Measurements from ENCODE around the gene MNT.
"Not testable (repeated sequence)": the region's sequence is repeated elsewhere in the genome, so short reads cannot be mapped to it uniquely, and the experiment has no call there.

MNT gene

GRCh38 chr17:2400877-2401425 is at the start of gene MNT:
Gene MNT, minus strand, starts transcription at chr17:2401060. Its CDS starts 348 bp downstream, at chr17:2400712.
- Histone ChIP-seq H3K4me3 (ENCODE audit: low read length) (peak within 1 kb of the TSS; percentile 87), H3K27me3 (ENCODE audit: control insufficient read depth, insufficient read depth, low read length) (no peaks in the 10 kb centered on the region), H3K9me3 (ENCODE audit: control insufficient read depth, low read depth, low read length) (no peaks in the 10 kb centered on the region), H3K27ac (ENCODE audit: low read length) (peak within 1 kb of the TSS; percentile 89), H3K9ac (ENCODE audit: low read length) (peak within 1 kb of the TSS; percentile 98), H3K36me3 (ENCODE audit: control insufficient read depth, low read depth, low read length) (no peaks in the 10 kb centered on the region), H3K4me1 (ENCODE audit: control insufficient read depth, low read depth, low read length) (peaks cover 24% of the 10 kb centered on the region)

GRCh38 chr17:2450016-2450650 is 49.3 kb upstream of the MNT start:
- Histone ChIP-seq H3K9me3 (ENCODE audit: control insufficient read depth, low read depth, low read length) (no peaks in the 10 kb centered on the region), H3K27me3 (ENCODE audit: control insufficient read depth, insufficient read depth, low read length) (no peaks in the 10 kb centered on the region), H3K36me3 (ENCODE audit: control insufficient read depth, low read depth, low read length) (no peaks in the 10 kb centered on the region), H3K4me1 (ENCODE audit: control insufficient read depth, low read depth, low read length) (no peaks in the 10 kb centered on the region), H3K27ac (ENCODE audit: low read length) (no peak overlapping the region), H3K4me3 (ENCODE audit: low read length) (no peak overlapping the region), H3K9ac (ENCODE audit: low read length) (no peak overlapping the region)

DNA sequence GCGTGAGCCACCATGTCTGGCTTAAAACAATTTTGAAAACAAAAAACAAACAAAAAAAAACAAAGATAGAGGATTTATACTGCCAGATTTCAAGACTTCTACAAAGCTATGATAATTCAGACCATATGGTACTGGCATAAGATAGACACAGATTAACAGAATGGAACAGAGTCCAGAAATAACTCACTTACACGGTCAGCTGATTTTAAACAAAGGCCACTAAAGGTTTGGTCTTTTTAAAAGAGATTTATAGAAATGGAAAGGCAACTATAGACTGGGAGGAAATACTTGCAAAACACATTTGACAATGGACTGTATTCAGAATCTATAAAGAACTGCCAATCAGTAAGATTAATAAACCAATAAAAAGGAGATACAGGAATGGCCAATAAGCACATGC is 48.6 kb upstream of the MNT start:
- Histone ChIP-seq H3K36me3 (ENCODE audit: control insufficient read depth, low read depth, low read length) (no peaks in the 10 kb centered on the region), H3K27ac (ENCODE audit: low read length) (no peak overlapping the region), H3K9ac (ENCODE audit: low read length) (no peak overlapping the region), H3K4me1 (ENCODE audit: control insufficient read depth, low read depth, low read length) (no peaks in the 10 kb centered on the region), H3K4me3 (ENCODE audit: low read length) (no peak overlapping the region), H3K27me3 (ENCODE audit: control insufficient read depth, insufficient read depth, low read length) (no peaks in the 10 kb centered on the region), H3K9me3 (ENCODE audit: control insufficient read depth, low read depth, low read length) (no peaks in the 10 kb centered on the region)

DNA sequence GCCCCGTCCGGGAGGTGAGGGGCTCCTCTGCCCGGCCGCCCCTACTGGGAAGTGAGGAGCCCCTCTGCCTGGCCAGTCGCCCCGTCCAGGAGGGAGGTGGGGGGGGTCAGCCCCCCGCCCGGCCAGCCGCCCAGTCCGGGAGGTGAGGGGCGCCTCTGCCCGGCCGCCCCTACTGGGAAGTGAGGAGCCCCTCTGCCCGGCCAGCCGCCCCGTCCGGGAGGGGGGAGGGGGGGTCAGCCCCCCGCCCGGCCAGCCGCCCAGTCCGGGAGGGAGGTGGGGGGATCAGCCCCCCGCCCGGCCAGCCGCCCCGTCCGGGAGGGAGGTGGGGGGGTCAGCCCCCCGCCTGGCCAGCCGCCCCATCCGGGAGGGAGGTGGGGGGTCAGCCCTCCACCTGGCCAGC is 46.6 kb upstream of the MNT start:
- not testable (repeated sequence) for H3K36me3 ChIP-seq (ENCODE audit: control insufficient read depth, low read depth, low read length); H3K9ac ChIP-seq (ENCODE audit: low read length); H3K27me3 ChIP-seq (ENCODE audit: control insufficient read depth, insufficient read depth, low read length); H3K4me3 ChIP-seq (ENCODE audit: low read length); H3K9me3 ChIP-seq (ENCODE audit: control insufficient read depth, low read depth, low read length); H3K27ac ChIP-seq (ENCODE audit: low read length); H3K4me1 ChIP-seq (ENCODE audit: control insufficient read depth, low read depth, low read length)

- H3K36me3 ChIP-seq (ENCODE audit: control insufficient read depth, low read depth, low read length) = peaks cover 7% of the 10 kb centered on the region
- no peaks in the 10 kb centered on the region for H3K9me3 ChIP-seq (ENCODE audit: control insufficient read depth, low read depth, low read length)
- no peaks in the 10 kb centered on the region for H3K4me1 ChIP-seq (ENCODE audit: control insufficient read depth, low read depth, low read length)
- no peak overlapping the region for H3K27ac ChIP-seq (ENCODE audit: low read length)
- H3K9ac ChIP-seq (ENCODE audit: low read length) = no peak overlapping the region
- no peak overlapping the region for H3K4me3 ChIP-seq (ENCODE audit: low read length)
- no peaks in the 10 kb centered on the region for H3K27me3 ChIP-seq (ENCODE audit: control insufficient read depth, insufficient read depth, low read length)
Measured at GRCh38 chr17:2445638-2446037, 44.8 kb upstream of the MNT start.

- H3K27ac ChIP-seq (ENCODE audit: low read length) = no peak overlapping the region
- no peaks in the 10 kb centered on the region for H3K4me1 ChIP-seq (ENCODE audit: control insufficient read depth, low read depth, low read length)
- no peak overlapping the region for H3K4me3 ChIP-seq (ENCODE audit: low read length)
- H3K9me3 ChIP-seq (ENCODE audit: control insufficient read depth, low read depth, low read length) = no peaks in the 10 kb centered on the region
- no peaks in the 10 kb centered on the region for H3K27me3 ChIP-seq (ENCODE audit: control insufficient read depth, insufficient read depth, low read length)
- peaks cover 7% of the 10 kb centered on the region for H3K36me3 ChIP-seq (ENCODE audit: control insufficient read depth, low read depth, low read length)
- H3K9ac ChIP-seq (ENCODE audit: low read length) = no peak overlapping the region
Measured at GRCh38 chr17:2444382-2444781, 43.5 kb upstream of the MNT start.

- no peak overlapping the region for H3K4me3 ChIP-seq (ENCODE audit: low read length)
- peaks cover 14% of the 10 kb centered on the region for H3K36me3 ChIP-seq (ENCODE audit: control insufficient read depth, low read depth, low read length)
- no peaks in the 10 kb centered on the region for H3K27me3 ChIP-seq (ENCODE audit: control insufficient read depth, insufficient read depth, low read length)
- H3K27ac ChIP-seq (ENCODE audit: low read length) = no peak overlapping the region
- H3K9ac ChIP-seq (ENCODE audit: low read length) = no peak overlapping the region
- no peaks in the 10 kb centered on the region for H3K9me3 ChIP-seq (ENCODE audit: control insufficient read depth, low read depth, low read length)
- H3K4me1 ChIP-seq (ENCODE audit: control insufficient read depth, low read depth, low read length) = no peaks in the 10 kb centered on the region
Measured at GRCh38 chr17:2442166-2442565, 41.3 kb upstream of the MNT start.

DNA sequence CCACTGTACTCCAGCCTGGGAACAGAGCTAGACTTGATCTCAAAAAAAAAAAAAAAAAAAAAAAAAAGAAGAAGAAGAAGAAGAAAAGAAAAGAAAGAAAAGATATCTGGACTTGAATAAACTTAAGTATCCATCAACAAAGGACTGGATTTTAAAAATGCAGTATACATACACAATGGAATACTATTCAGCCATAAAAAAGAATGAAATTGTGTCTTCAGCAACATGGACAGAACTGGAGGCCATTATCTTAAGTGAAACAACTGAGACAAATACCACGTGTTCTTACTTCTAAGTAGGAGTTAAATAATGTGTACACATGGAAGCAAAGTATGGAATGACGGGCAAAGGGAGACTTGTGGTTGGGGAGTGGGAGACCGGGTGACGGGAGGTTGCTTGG is 40.1 kb upstream of the MNT start:
- H3K9me3 ChIP-seq (ENCODE audit: control insufficient read depth, low read depth, low read length) = no peaks in the 10 kb centered on the region
- no peak overlapping the region for H3K9ac ChIP-seq (ENCODE audit: low read length)
- no peaks in the 10 kb centered on the region for H3K27me3 ChIP-seq (ENCODE audit: control insufficient read depth, insufficient read depth, low read length)
- no peak overlapping the region for H3K4me3 ChIP-seq (ENCODE audit: low read length)
- H3K36me3 ChIP-seq (ENCODE audit: control insufficient read depth, low read depth, low read length) = peaks cover 24% of the 10 kb centered on the region
- peaks cover 6% of the 10 kb centered on the region for H3K4me1 ChIP-seq (ENCODE audit: control insufficient read depth, low read depth, low read length)
- H3K27ac ChIP-seq (ENCODE audit: low read length) = no peak overlapping the region

DNA sequence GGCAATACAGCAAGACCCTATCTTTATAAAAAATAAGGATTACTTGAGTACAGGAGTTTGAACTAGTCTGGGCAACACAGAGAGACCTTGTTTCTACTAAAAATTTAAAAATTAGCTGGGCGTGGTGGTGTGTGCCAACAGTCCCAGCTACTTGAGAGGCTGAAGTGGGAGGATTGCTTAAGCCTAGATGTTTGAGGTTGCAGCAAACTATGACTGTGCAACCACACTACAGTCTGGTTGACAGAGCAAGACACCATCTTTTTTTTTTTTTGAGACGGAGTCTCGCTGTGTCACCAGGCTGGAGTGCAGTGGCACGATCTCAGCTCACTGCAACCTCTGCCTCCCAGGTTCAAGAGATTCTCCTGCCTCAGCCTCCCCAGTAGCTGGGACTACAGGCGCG is 39.1 kb upstream of the MNT start:
- not testable (repeated sequence) for H3K27ac ChIP-seq (ENCODE audit: low read length)

GRCh38 chr17:2438823-2439222 is 38.0 kb upstream of the MNT start:
- Histone ChIP-seq H3K9ac (ENCODE audit: low read length) (no peak overlapping the region), H3K27me3 (ENCODE audit: control insufficient read depth, insufficient read depth, low read length) (no peaks in the 10 kb centered on the region), H3K27ac (ENCODE audit: low read length) (no peak overlapping the region), H3K4me1 (ENCODE audit: control insufficient read depth, low read depth, low read length) (peaks cover 27% of the 10 kb centered on the region), H3K36me3 (ENCODE audit: control insufficient read depth, low read depth, low read length) (peaks cover 24% of the 10 kb centered on the region), H3K4me3 (ENCODE audit: low read length) (no peak overlapping the region), H3K9me3 (ENCODE audit: control insufficient read depth, low read depth, low read length) (no peaks in the 10 kb centered on the region)

More for the DNA sequence above, 39.1 kb upstream of the MNT start:
- peaks cover 15% of the 10 kb centered on the region for H3K4me1 ChIP-seq (ENCODE audit: control insufficient read depth, low read depth, low read length)
- not testable (repeated sequence) for H3K9me3 ChIP-seq (ENCODE audit: control insufficient read depth, low read depth, low read length); H3K4me3 ChIP-seq (ENCODE audit: low read length); H3K9ac ChIP-seq (ENCODE audit: low read length); H3K27me3 ChIP-seq (ENCODE audit: control insufficient read depth, insufficient read depth, low read length)
- H3K36me3 ChIP-seq (ENCODE audit: control insufficient read depth, low read depth, low read length) = peaks cover 24% of the 10 kb centered on the region

- Histone ChIP-seq H3K27ac (ENCODE audit: low read length) (peak overlapping the region; percentile 37), H3K36me3 (ENCODE audit: control insufficient read depth, low read depth, low read length) (peaks cover 31% of the 10 kb centered on the region)
Measured at GRCh38 chr17:2436316-2436905, 35.6 kb upstream of the MNT start.

GRCh38 chr17:2435862-2436261 is 35.0 kb upstream of the MNT start:
- Histone ChIP-seq H3K4me1 (ENCODE audit: control insufficient read depth, low read depth, low read length) (peaks cover 32% of the 10 kb centered on the region), H3K4me3 (ENCODE audit: low read length) (peak overlapping the region; percentile 45), H3K27ac (ENCODE audit: low read length) (peak overlapping the region; percentile 90), H3K9ac (ENCODE audit: low read length) (peak overlapping the region; percentile 78), H3K36me3 (ENCODE audit: control insufficient read depth, low read depth, low read length) (peaks cover 28% of the 10 kb centered on the region), H3K27me3 (ENCODE audit: control insufficient read depth, insufficient read depth, low read length) (no peaks in the 10 kb centered on the region), H3K9me3 (ENCODE audit: control insufficient read depth, low read depth, low read length) (no peaks in the 10 kb centered on the region)

More at GRCh38 chr17:2436316-2436905, 35.6 kb upstream of the MNT start:
- H3K4me1 ChIP-seq (ENCODE audit: control insufficient read depth, low read depth, low read length) = peaks cover 32% of the 10 kb centered on the region
- H3K4me3 ChIP-seq (ENCODE audit: low read length) = no peak overlapping the region
- H3K9ac ChIP-seq (ENCODE audit: low read length) = peak overlapping the region; percentile 78
- H3K9me3 ChIP-seq (ENCODE audit: control insufficient read depth, low read depth, low read length) = no peaks in the 10 kb centered on the region
- no peaks in the 10 kb centered on the region for H3K27me3 ChIP-seq (ENCODE audit: control insufficient read depth, insufficient read depth, low read length)
